PC-3 (cell line): ENCODE measurements around the gene GJC1. TPM values are rescaled to one million over a fixed set of nuclear protein-coding genes. Genes with fewer than 3 reads are reported as not detected.

Experiments used
- ATAC-seq: fragments of 200-7000 bp; cut with Tn5 transposase; 2 replicates; pipeline ENCODE4 v1.9.1; 2020; ENCODE audit warnings: mild to moderate bottlenecking, moderate library complexity
- BruUV-seq: library from RNA; stranded (reverse); fragments of 400-500 nt; replicated peaks from 2 replicates; lab custom pipeline; 2021; lab: Mats Ljungman, UMichigan
- CTCF ChIA-PET: fragments of 300-600 bp; sonication (Branson Sonifier 250); formaldehyde crosslinking; loops from one replicate; lab custom pipeline; 2022; ENCODE audit warnings: antibody characterized with exemption; lab: Charles Lee
- POLR2A ChIA-PET: fragments of 300-600 bp; sonication (Branson Sonifier 250); formaldehyde crosslinking; loops from one replicate; lab custom pipeline; 2022; ENCODE audit warnings: antibody characterized with exemption; ENCODE audit not compliant: unreplicated experiment; lab: Charles Lee
- DNase-seq: peaks from one replicate; pipeline ENCODE4 v3.0.0-alpha.2; 2015
- H2AFZ ChIP-seq: fragments of 300-600 bp; sonication (generic); 2 replicates; pipeline ENCODE4 v1.6.0; 2016; ENCODE audit warnings: antibody characterized with exemption, low read length
- H3F3A ChIP-seq: fragments of 300-600 bp; sonication (generic); one replicate; pipeline ENCODE4 v1.6.0; 2017; ENCODE audit warnings: antibody characterized with exemption, low read length, control low read depth, mild to moderate bottlenecking; ENCODE audit not compliant: unreplicated experiment
- H3K27ac ChIP-seq: fragments of 300-600 bp; sonication (generic); 2 replicates; pipeline ENCODE4 v1.5.1; 2016; ENCODE audit warnings: mild to moderate bottlenecking, low read length
- H3K27me3 ChIP-seq: fragments of 300-600 bp; sonication (generic); 2 replicates; pipeline ENCODE4 v1.6.1; 2016; ENCODE audit warnings: low read length, mixed read lengths
- H3K36me3 ChIP-seq: fragments of 300-600 bp; sonication (generic); 2 replicates; pipeline ENCODE4 v1.6.1; 2016; ENCODE audit warnings: low read depth, mixed run types, low read length, mixed read lengths
- H3K4me1 ChIP-seq: fragments of 300-600 bp; sonication (generic); 2 replicates; pipeline ENCODE4 v1.5.1; 2016; ENCODE audit warnings: low read length; ENCODE audit not compliant: insufficient read depth
- H3K4me2 ChIP-seq: fragments of 300-600 bp; sonication (generic); 2 replicates; pipeline ENCODE4 v1.6.0; 2016; ENCODE audit warnings: low read length
- H3K4me3 ChIP-seq: fragments of 300-600 bp; sonication (generic); 2 replicates; pipeline ENCODE4 v1.5.1; 2016; ENCODE audit warnings: mild to moderate bottlenecking, low read length, mixed read lengths
- H3K79me2 ChIP-seq: fragments of 300-600 bp; sonication (generic); 2 replicates; pipeline ENCODE4 v1.6.1; 2017; ENCODE audit warnings: low read length, mixed read lengths
- H3K9ac ChIP-seq: fragments of 300-600 bp; sonication (generic); 2 replicates; pipeline ENCODE4 v1.6.0; 2016; ENCODE audit warnings: mild to moderate bottlenecking, low read length
- H3K9me2 ChIP-seq: fragments of 300-600 bp; sonication (generic); replicated peaks from 2 replicates; pipeline ENCODE4 v1.6.1; 2016; ENCODE audit warnings: mixed run types, low read length, mixed read lengths
- H3K9me3 ChIP-seq: fragments of 300-600 bp; sonication (generic); 2 replicates; pipeline ENCODE4 v1.6.1; 2016; ENCODE audit warnings: low read length, mixed read lengths
- H4K20me1 ChIP-seq: fragments of 300-600 bp; sonication (generic); 2 replicates; pipeline ENCODE4 v1.6.1; 2016; ENCODE audit warnings: low read length, mixed read lengths
- EZH2 ChIP-seq: fragments of 300-600 bp; sonication (generic); IDR thresholded peaks from one replicate; pipeline ENCODE4 v1.6.1; 2017; ENCODE audit warnings: antibody characterized with exemption, mild to moderate bottlenecking, low read length; ENCODE audit not compliant: unreplicated experiment
- EZH2phosphoT487 ChIP-seq: fragments of 300-600 bp; sonication (generic); IDR thresholded peaks from 2 replicates; pipeline ENCODE4 v1.6.1; 2018; ENCODE audit warnings: mild to moderate bottlenecking, antibody characterized with exemption, low read length, borderline replicate concordance
- intact Hi-C: fragments of 100-400 bp; cut with micrococcal nuclease; formaldehyde crosslinking; loops from 2 replicates; pipeline ENCODE4 v1.9.0; 2023
- total RNA-seq: library from RNA; depleted of rRNA; stranded (reverse); fragments of >200 nt; gene quantifications from 2 replicates; pipeline ENCODE4 v1.2.3, GENCODE V29; 2014; rRNA removed
- TF ChIP-seq, protein P1 (sequence below): fragments of 300-600 bp; sonication (generic); conservative IDR thresholded peaks from 2 replicates; pipeline ENCODE4 v1.5.1; 2017; ENCODE audit warnings: antibody characterized with exemption, low read depth, mild to moderate bottlenecking, low read length

Gene GJC1
- total RNA-seq, 1 experiment from 2014 or later, result 17.1 TPM

DNA sequence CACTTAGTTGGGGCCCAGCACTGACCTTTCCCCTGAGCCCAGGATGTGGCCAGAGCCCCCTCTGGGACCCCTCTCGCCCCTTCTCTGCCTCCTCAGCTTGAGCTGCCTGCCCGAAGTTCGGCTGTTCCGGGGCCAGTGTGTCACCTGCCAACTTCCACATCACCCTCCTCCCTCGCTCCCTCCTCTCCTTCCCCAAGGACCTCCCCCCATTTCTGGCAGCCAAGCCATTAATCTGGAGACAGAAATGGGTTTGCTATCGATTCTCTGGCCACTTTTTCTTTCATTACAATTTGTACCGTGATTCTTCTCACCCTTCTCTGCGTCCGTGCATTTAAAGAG lies 80.1 kb downstream of the GJC1 start:
- no peak overlapping the region for H3K9ac ChIP-seq
- H2AFZ ChIP-seq, result no peak overlapping the region
- H3K79me2 ChIP-seq, result no peaks in the 10 kb centered on the region
- no peaks in the 10 kb centered on the region for H3F3A ChIP-seq
- H3K9me3 ChIP-seq, result no peaks in the 10 kb centered on the region
- H4K20me1 ChIP-seq, result no peaks in the 10 kb centered on the region
- H3K4me2 ChIP-seq, result no peak overlapping the region
- no peaks in the 10 kb centered on the region for H3K4me1 ChIP-seq
- no peak overlapping the region for H3K4me3 ChIP-seq
- ChIA-PET CTCF (no interaction called here), POLR2A (no interaction called here)
- TF ChIP-seq, protein P1, sequence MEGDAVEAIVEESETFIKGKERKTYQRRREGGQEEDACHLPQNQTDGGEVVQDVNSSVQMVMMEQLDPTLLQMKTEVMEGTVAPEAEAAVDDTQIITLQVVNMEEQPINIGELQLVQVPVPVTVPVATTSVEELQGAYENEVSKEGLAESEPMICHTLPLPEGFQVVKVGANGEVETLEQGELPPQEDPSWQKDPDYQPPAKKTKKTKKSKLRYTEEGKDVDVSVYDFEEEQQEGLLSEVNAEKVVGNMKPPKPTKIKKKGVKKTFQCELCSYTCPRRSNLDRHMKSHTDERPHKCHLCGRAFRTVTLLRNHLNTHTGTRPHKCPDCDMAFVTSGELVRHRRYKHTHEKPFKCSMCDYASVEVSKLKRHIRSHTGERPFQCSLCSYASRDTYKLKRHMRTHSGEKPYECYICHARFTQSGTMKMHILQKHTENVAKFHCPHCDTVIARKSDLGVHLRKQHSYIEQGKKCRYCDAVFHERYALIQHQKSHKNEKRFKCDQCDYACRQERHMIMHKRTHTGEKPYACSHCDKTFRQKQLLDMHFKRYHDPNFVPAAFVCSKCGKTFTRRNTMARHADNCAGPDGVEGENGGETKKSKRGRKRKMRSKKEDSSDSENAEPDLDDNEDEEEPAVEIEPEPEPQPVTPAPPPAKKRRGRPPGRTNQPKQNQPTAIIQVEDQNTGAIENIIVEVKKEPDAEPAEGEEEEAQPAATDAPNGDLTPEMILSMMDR, result no peak
- TF ChIP-seq EZH2phosphoT487, result no peak
- TF ChIP-seq EZH2, result no peak
- intact Hi-C loops, result no loop called here
- H3K36me3 ChIP-seq, result peaks cover 26% of the 10 kb centered on the region; the same call in 1 of the 2 replicates
- no TSS peak for BruUV-seq
- H3K27ac ChIP-seq, result no peak overlapping the region
- H3K27me3 ChIP-seq, result no peaks in the 10 kb centered on the region
- DNase-seq (no peak), ATAC-seq (no peak)
- no peaks in the 10 kb centered on the region for H3K9me2 ChIP-seq

DNA sequence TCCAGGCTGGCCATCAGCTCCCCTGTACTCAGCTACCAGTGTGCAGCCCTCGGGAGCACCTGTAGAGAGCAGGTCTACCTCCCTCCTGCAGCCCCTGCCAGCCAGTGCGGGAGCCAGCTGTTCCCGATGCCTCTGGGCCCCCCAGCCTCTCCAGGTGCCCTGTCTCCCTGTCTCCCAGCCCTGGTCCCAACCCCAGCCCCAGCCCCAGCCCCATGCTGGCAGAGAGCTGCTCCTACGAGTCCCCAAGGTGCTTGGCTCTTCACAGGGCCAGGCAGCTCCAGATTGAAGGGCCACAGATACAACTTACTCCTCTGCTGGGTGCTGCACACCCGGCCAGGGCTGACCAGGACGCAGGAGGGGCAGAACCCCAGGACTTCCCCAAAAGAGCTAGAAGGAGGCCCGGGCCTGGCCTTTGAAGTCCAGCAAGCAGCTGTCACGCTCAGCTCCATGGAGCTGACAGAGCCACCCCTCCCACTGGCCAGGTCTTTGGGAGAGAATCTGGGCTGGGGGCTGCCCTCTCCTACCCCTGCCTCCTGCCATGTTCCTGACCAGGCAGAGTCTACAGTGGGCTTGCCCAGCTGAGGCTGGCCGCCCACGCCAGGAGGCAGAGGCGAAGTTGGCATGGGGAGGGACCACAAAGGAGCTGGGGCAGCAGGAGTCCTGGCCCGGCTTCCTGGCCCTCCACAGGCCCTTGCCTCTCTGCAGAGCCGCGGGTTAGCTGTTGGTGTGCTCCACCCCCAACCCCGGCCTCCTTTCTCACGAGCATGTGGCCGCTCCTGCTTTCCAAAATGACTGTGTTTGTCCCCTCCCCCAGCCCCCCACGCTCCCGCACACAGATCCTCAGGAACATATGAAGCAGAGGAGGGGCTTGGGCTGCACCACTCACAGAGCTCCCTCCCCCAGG lies 80.8 kb downstream of the GJC1 start:
- intact Hi-C loops, result no loop called here
- no TSS peak for BruUV-seq
- H3K4me1 ChIP-seq, result no peaks in the 10 kb centered on the region
- CTCF ChIA-PET, result no interaction called here
- no peak overlapping the region for H3K4me3 ChIP-seq
- H4K20me1 ChIP-seq, result no peaks in the 10 kb centered on the region
- no peaks in the 10 kb centered on the region for H3K79me2 ChIP-seq
- H2AFZ ChIP-seq, result no peak overlapping the region
- H3K9me2 ChIP-seq, result no peaks in the 10 kb centered on the region
- H3F3A ChIP-seq, result no peaks in the 10 kb centered on the region
- POLR2A ChIA-PET, result no interaction called here
- no peak for DNase-seq
- TF ChIP-seq, protein P1, result no peak
- TF ChIP-seq EZH2 (no peak), EZH2phosphoT487 (no peak)
- no peak overlapping the region for H3K9ac ChIP-seq
- H3K4me2 ChIP-seq, result no peak overlapping the region
- no peaks in the 10 kb centered on the region for H3K27me3 ChIP-seq
- H3K27ac ChIP-seq, result no peak overlapping the region
- H3K9me3 ChIP-seq, result no peaks in the 10 kb centered on the region
- peaks cover 26% of the 10 kb centered on the region; the same call in 1 of the 2 replicates for H3K36me3 ChIP-seq
- no peak for ATAC-seq

Other genes with a start within 250 kb of the GJC1 start
- gene MEIOC, start 173.8 kb downstream of the GJC1 start, total RNA-seq, result not detected in 2 replicates
- gene CCDC43, start 140.5 kb downstream of the GJC1 start, total RNA-seq, result 50.4 and 51.0 TPM in 2 replicates
- gene DBF4B, start 121.6 kb downstream of the GJC1 start, total RNA-seq, result 17.9 and 28.6 TPM in 2 replicates
- gene ADAM11, start 71.3 kb downstream of the GJC1 start, total RNA-seq, result 2.7 and 2.9 TPM in 2 replicates
- not detected in 2 replicates for gene HIGD1B, start 17.6 kb upstream of the GJC1 start, total RNA-seq
- 227 and 292 TPM in 2 replicates for gene EFTUD2, start 69.2 kb upstream of the GJC1 start, total RNA-seq
- gene GFAP, start 85.2 kb upstream of the GJC1 start, total RNA-seq, result 0.29 and 0.46 TPM in 2 replicates
- gene KIF18B, start 117.5 kb upstream of the GJC1 start, total RNA-seq, result 25.0 and 28.5 TPM in 2 replicates
- 2.8 and 4.1 TPM in 2 replicates for gene C1QL1, start 138.0 kb upstream of the GJC1 start, total RNA-seq
- gene DCAKD, start 221.3 kb upstream of the GJC1 start, total RNA-seq, result 56.2 and 59.5 TPM in 2 replicates
- gene NMT1, start 231.0 kb upstream of the GJC1 start, total RNA-seq, result 99.2 and 117 TPM in 2 replicates